Measurements from ENCODE around the gene DDR2. TPM values are rescaled to one million over a fixed set of nuclear protein-coding genes. Genes with fewer than 3 reads are reported as not detected.

The DDR2 gene
- total and polyA plus RNA-seq, 2 donors from 2014 or later: 3.9 to 19.8 TPM

DNA sequence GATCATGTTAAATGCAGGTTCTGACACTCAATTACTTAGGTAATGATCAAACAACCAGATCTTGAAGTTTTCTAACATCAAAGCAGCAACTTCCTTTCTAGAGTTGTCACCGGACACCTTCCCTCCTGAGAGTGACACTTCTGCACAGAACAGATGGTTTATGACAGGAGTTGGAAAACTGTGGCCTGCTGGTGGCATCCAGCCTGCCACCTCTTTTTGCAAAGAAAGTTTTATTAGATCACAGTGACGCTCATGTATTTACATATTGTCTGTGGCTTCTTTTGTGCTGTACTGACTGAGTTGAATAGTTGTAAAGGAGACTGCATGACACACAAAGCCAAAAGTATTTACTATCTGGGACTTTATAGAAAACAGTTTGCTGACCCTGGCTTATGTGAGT, 28.3 kb downstream of the DDR2 start:
- DNase-seq (peak in 3 of 5 donors; percentile 25 to 57 (median 57)), FAIRE-seq (no peak)
- TF ChIP-seq, protein P1, sequence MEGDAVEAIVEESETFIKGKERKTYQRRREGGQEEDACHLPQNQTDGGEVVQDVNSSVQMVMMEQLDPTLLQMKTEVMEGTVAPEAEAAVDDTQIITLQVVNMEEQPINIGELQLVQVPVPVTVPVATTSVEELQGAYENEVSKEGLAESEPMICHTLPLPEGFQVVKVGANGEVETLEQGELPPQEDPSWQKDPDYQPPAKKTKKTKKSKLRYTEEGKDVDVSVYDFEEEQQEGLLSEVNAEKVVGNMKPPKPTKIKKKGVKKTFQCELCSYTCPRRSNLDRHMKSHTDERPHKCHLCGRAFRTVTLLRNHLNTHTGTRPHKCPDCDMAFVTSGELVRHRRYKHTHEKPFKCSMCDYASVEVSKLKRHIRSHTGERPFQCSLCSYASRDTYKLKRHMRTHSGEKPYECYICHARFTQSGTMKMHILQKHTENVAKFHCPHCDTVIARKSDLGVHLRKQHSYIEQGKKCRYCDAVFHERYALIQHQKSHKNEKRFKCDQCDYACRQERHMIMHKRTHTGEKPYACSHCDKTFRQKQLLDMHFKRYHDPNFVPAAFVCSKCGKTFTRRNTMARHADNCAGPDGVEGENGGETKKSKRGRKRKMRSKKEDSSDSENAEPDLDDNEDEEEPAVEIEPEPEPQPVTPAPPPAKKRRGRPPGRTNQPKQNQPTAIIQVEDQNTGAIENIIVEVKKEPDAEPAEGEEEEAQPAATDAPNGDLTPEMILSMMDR (IDR thresholded peaks at IDR 0.05; ENCODE audit: borderline replicate concordance, extremely low read depth, insufficient read depth): no peak
- H3K27me3 ChIP-seq (ENCODE audit: control insufficient read depth, insufficient read depth, low read length): no peaks in the 10 kb centered on the region
- no peak overlapping the region for H3K27ac ChIP-seq (ENCODE audit: low read depth in 2 of 2, low read length in 2 of 2)
- H3K9me3 ChIP-seq (ENCODE audit: control insufficient read depth in 2 of 3, insufficient read depth in 1 of 3, low read length in 3 of 3): no peaks in the 10 kb centered on the region
- no peaks in the 10 kb centered on the region for H3K36me3 ChIP-seq (ENCODE audit: control insufficient read depth in 2 of 3, insufficient read depth in 3 of 3, low read length in 3 of 3)
- H3K4me1 ChIP-seq (ENCODE audit: control insufficient read depth in 2 of 3, insufficient read depth in 2 of 3, low read depth in 1 of 3, low read length in 3 of 3): no peaks in the 10 kb centered on the region
- no peak overlapping the region for H3K4me3 ChIP-seq (ENCODE audit: low read length in 3 of 3)
- intact Hi-C loops (cut with DNase I): no loop called here
- no peak overlapping the region for H3K9ac ChIP-seq (ENCODE audit: low read length in 3 of 3)

DNA sequence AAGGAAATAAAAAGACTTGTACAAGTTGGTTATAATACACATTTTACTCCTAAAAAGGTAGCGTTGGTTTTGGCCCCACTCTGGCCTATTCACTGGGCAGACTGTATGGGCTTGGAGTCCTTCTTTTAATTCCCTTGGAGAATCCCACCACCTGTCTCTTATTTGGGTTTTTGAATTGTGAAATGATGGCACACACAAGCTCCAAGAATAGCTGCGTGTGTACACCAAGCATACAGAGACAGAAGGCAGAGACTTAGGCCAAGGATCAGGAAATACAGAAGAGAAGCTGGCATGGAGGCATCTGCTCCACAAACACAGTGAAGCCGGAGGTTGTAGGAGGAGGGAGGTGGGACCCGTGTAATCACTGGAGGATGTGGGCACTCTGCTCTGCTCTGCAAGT, 29.1 kb downstream of the DDR2 start:
- DNase-seq (no peak), FAIRE-seq (no peak)
- Histone ChIP-seq H3K4me3 (ENCODE audit: low read length in 3 of 3) (no peak overlapping the region), H3K9me3 (ENCODE audit: control insufficient read depth in 2 of 3, insufficient read depth in 1 of 3, low read length in 3 of 3) (no peaks in the 10 kb centered on the region), H3K27me3 (ENCODE audit: control insufficient read depth, insufficient read depth, low read length) (no peaks in the 10 kb centered on the region), H3K36me3 (ENCODE audit: control insufficient read depth in 2 of 3, insufficient read depth in 3 of 3, low read length in 3 of 3) (no peaks in the 10 kb centered on the region), H3K4me1 (ENCODE audit: control insufficient read depth in 2 of 3, insufficient read depth in 2 of 3, low read depth in 1 of 3, low read length in 3 of 3) (no peaks in the 10 kb centered on the region), H3K9ac (ENCODE audit: low read length in 3 of 3) (no peak overlapping the region), H3K27ac (ENCODE audit: low read depth in 2 of 2, low read length in 2 of 2) (no peak overlapping the region)
- intact Hi-C loops (cut with DNase I): no loop called here
- TF ChIP-seq, protein P1 (IDR thresholded peaks at IDR 0.05; ENCODE audit: borderline replicate concordance, extremely low read depth, insufficient read depth): no peak

DNA sequence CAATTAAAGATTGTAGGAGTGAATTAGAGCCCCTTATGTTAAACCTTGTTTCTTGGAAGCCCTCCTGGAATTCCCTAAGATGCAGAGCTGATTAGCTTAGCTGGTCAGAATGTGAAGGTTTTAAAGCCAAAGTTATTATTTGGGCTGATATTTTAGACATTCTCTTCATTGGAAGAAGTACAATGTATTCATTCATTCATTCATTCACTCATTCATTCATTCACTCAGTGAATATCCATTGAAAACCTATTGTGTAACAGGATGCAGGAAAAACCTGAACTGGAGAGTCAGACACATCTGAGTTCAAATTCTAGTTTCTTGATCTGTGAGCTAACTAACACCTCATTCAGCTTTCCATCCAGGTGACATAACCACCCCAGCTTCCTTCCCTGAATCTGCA, 29.7 kb downstream of the DDR2 start:
- no peaks in the 10 kb centered on the region for H3K4me1 ChIP-seq (ENCODE audit: control insufficient read depth in 2 of 3, insufficient read depth in 2 of 3, low read depth in 1 of 3, low read length in 3 of 3)
- H3K9me3 ChIP-seq (ENCODE audit: control insufficient read depth in 2 of 3, insufficient read depth in 1 of 3, low read length in 3 of 3): no peaks in the 10 kb centered on the region
- no peak overlapping the region for H3K27ac ChIP-seq (ENCODE audit: low read depth in 2 of 2, low read length in 2 of 2)
- DNase-seq (no peak), FAIRE-seq (no peak)
- no peak overlapping the region for H3K4me3 ChIP-seq (ENCODE audit: low read length in 3 of 3)
- TF ChIP-seq, protein P1 (IDR thresholded peaks at IDR 0.05; ENCODE audit: borderline replicate concordance, extremely low read depth, insufficient read depth): no peak
- intact Hi-C loops (cut with DNase I): no loop called here
- no peaks in the 10 kb centered on the region for H3K36me3 ChIP-seq (ENCODE audit: control insufficient read depth in 2 of 3, insufficient read depth in 3 of 3, low read length in 3 of 3)
- no peaks in the 10 kb centered on the region for H3K27me3 ChIP-seq (ENCODE audit: control insufficient read depth, insufficient read depth, low read length)
- no peak overlapping the region for H3K9ac ChIP-seq (ENCODE audit: low read length in 3 of 3)

DNA sequence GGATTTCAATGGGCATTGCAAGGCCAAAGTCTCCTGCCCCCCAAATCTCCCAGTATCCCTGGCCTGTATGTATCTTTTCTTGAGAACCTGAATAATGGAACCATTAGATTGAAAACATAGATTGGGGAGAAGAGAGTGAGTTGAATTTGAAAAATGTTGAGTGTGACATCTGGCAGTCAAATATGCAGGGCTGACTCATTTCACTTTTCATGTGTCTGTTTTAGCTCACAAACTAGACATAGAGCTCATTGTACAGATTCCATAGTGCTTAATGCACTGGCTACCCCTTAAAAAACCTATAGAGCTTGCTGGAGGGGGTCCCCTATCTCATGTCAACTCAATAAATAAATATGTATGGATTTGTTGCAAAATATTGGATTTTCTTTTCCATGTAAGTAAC, 30.8 kb downstream of the DDR2 start:
- H3K36me3 ChIP-seq (ENCODE audit: control insufficient read depth in 2 of 3, insufficient read depth in 3 of 3, low read length in 3 of 3): no peaks in the 10 kb centered on the region
- DNase-seq (no peak), FAIRE-seq (no peak)
- H3K27me3 ChIP-seq (ENCODE audit: control insufficient read depth, insufficient read depth, low read length): no peaks in the 10 kb centered on the region
- no peak overlapping the region for H3K9ac ChIP-seq (ENCODE audit: low read length in 3 of 3)
- TF ChIP-seq, protein P1 (IDR thresholded peaks at IDR 0.05; ENCODE audit: borderline replicate concordance, extremely low read depth, insufficient read depth): no peak
- no peaks in the 10 kb centered on the region for H3K4me1 ChIP-seq (ENCODE audit: control insufficient read depth in 2 of 3, insufficient read depth in 2 of 3, low read depth in 1 of 3, low read length in 3 of 3)
- intact Hi-C loops (cut with DNase I): no loop called here
- no peak overlapping the region for H3K4me3 ChIP-seq (ENCODE audit: low read length in 3 of 3)
- H3K9me3 ChIP-seq (ENCODE audit: control insufficient read depth in 2 of 3, insufficient read depth in 1 of 3, low read length in 3 of 3): no peaks in the 10 kb centered on the region
- H3K27ac ChIP-seq (ENCODE audit: low read depth in 2 of 2, low read length in 2 of 2): no peak overlapping the region
